ENCODE results near the gene CYBRD1.

CYBRD1 gene, protein sequence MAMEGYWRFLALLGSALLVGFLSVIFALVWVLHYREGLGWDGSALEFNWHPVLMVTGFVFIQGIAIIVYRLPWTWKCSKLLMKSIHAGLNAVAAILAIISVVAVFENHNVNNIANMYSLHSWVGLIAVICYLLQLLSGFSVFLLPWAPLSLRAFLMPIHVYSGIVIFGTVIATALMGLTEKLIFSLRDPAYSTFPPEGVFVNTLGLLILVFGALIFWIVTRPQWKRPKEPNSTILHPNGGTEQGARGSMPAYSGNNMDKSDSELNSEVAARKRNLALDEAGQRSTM

DNA sequence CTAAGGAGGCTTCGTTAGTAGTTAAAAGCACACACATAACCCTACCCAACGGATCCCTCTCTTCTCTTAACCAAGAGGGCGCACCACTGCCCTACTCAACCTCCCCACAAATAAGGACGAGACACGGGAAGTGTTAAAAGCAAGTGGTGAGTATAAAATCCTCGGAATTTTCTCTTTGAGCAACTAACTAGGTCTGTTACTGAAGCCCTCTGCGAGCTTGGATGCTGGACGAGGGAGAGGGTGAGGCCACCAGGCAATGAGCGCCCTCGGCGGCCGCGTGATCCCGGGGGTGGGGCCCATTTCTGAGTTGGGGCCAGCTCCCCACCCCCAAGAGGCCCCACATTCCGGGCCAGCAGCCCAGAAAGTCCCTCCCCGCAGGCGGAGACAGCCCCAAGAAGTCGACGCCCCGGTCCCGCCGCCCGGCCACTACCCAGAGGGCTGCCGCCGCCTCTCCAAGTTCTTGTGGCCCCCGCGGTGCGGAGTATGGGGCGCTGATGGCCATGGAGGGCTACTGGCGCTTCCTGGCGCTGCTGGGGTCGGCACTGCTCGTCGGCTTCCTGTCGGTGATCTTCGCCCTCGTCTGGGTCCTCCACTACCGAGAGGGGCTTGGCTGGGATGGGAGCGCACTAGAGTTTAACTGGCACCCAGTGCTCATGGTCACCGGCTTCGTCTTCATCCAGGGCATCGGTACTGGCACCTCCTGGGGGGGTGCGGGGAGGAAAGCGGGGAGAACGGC lies at the start of gene CYBRD1:
CYBRD1 (plus strand) TSS at position 423 of the 736 bp plus-strand sequence; CDS start at position 495, 72 bp downstream.
- no peaks in the 10 kb centered on the region for H3K36me3 ChIP-seq (ENCODE audit: control insufficient read depth in 2 of 2, insufficient read depth in 2 of 2, low read length in 2 of 2)
- peak within 1 kb of the TSS; percentile 88 for H3K27ac ChIP-seq (ENCODE audit: low read length)
- peak within 1 kb of the TSS; percentile 81 to 86 for H3K9ac ChIP-seq (ENCODE audit: low read length in 2 of 2)
- no peaks in the 10 kb centered on the region for H3K9me3 ChIP-seq (ENCODE audit: control insufficient read depth in 2 of 2, low read length in 2 of 2)
- peaks cover 15% of the 10 kb centered on the region for H3K4me1 ChIP-seq (ENCODE audit: control insufficient read depth, insufficient read depth, low read length)
- no peaks in the 10 kb centered on the region for H3K27me3 ChIP-seq (ENCODE audit: control insufficient read depth in 1 of 2, insufficient read depth in 2 of 2, low read length in 2 of 2)
- H3K4me3 ChIP-seq (ENCODE audit: low read length in 2 of 2) = peak within 1 kb of the TSS; percentile 80 to 91

DNA sequence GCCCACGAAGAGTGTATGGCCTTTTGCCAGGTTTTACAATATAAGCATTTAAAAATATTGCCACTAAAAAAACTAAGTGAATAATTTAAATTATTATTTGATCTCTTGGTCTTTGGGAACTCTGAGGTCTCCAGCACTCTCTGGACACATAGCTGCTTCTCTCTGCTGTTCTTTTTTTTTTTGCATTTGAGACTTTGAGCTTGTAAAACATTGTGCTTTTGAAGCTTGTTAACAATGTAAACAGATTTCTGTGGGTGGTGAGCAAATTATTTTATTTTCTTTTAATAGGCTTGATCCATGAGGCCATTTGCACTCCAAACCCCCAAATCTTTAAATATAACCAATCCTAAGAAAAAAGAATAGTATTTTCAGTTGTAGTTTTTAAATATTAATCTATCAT lies 46.3 kb upstream of the CYBRD1 start:
- no peaks in the 10 kb centered on the region for H3K9me3 ChIP-seq (ENCODE audit: control insufficient read depth in 2 of 2, low read length in 2 of 2)
- no peaks in the 10 kb centered on the region for H3K4me1 ChIP-seq (ENCODE audit: control insufficient read depth, insufficient read depth, low read length)
- H3K27ac ChIP-seq (ENCODE audit: low read length) = no peak overlapping the region
- H3K36me3 ChIP-seq (ENCODE audit: control insufficient read depth in 2 of 2, insufficient read depth in 2 of 2, low read length in 2 of 2) = peaks cover 4 to 14% of the 10 kb centered on the region in 2 donors
- no peak overlapping the region for H3K9ac ChIP-seq (ENCODE audit: low read length in 2 of 2)
- H3K27me3 ChIP-seq (ENCODE audit: control insufficient read depth in 1 of 2, insufficient read depth in 2 of 2, low read length in 2 of 2) = no peaks in the 10 kb centered on the region
- H3K4me3 ChIP-seq (ENCODE audit: low read length in 2 of 2) = no peak overlapping the region

DNA sequence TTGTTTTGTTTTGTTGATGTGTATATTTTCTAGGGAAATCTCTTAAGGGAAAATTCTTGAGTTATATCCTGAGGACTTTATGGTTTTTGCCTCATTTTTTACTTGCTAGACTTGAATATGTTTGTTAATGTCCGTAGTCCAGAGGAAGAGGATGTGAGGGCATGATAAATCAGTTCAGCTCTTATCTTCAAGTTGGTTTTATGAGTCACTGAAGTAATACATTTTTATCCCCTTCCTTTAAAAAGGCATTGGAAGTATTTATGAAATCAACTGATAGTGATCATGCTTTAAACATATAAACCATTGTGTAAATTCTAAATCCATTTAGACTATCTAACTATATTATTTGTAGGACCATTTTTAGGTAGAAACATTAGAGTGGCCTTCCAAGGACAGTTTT lies 43.9 kb upstream of the CYBRD1 start:
- no peaks in the 10 kb centered on the region for H3K9me3 ChIP-seq (ENCODE audit: control insufficient read depth in 2 of 2, low read length in 2 of 2)
- no peak overlapping the region for H3K27ac ChIP-seq (ENCODE audit: low read length)
- no peak overlapping the region for H3K4me3 ChIP-seq (ENCODE audit: low read length in 2 of 2)
- no peaks in the 10 kb centered on the region for H3K4me1 ChIP-seq (ENCODE audit: control insufficient read depth, insufficient read depth, low read length)
- H3K36me3 ChIP-seq (ENCODE audit: control insufficient read depth in 2 of 2, insufficient read depth in 2 of 2, low read length in 2 of 2) = peaks cover 7 to 14% of the 10 kb centered on the region in 2 donors
- no peak overlapping the region for H3K9ac ChIP-seq (ENCODE audit: low read length in 2 of 2)
- H3K27me3 ChIP-seq (ENCODE audit: control insufficient read depth in 1 of 2, insufficient read depth in 2 of 2, low read length in 2 of 2) = no peaks in the 10 kb centered on the region

DNA sequence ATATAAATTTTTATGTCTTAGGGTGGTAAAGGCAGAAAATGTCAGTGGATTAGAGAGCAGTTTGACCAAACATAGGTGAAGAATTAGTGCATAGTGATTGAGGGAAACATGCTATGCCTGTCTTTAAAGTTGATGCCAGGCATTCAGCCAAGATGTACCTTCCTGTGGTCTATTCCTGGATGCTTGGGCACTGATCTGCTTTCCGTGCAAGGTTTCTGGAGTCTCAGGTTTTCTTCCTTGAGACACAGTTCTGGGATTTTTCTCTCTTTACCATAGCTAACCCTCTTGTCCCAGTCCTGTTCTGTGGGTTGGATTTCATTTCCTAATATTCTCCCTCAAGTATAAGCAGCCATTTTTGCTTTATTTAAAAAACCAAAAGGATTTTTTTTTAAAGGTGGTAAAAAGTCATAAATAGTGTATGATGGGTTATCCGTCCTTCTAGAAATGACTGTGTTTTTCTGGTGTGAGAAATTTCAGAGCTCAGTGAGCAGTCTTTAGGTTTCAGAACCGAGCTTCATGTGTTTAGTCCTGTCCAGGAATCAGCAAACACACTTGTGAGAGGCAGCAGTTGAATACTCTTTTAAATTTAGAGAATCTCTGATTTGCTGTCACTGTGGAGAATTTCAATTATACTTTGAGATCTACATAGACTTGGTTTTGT lies 43.0 kb upstream of the CYBRD1 start:
- no peak overlapping the region for H3K9ac ChIP-seq (ENCODE audit: low read length in 2 of 2)
- H3K36me3 ChIP-seq (ENCODE audit: control insufficient read depth in 2 of 2, insufficient read depth in 2 of 2, low read length in 2 of 2) = peaks cover 7 to 13% of the 10 kb centered on the region in 2 donors
- no peak overlapping the region for H3K4me3 ChIP-seq (ENCODE audit: low read length in 2 of 2)
- H3K9me3 ChIP-seq (ENCODE audit: control insufficient read depth in 2 of 2, low read length in 2 of 2) = no peaks in the 10 kb centered on the region
- no peak overlapping the region for H3K27ac ChIP-seq (ENCODE audit: low read length)
- no peaks in the 10 kb centered on the region for H3K27me3 ChIP-seq (ENCODE audit: control insufficient read depth in 1 of 2, insufficient read depth in 2 of 2, low read length in 2 of 2)
- H3K4me1 ChIP-seq (ENCODE audit: control insufficient read depth, insufficient read depth, low read length) = no peaks in the 10 kb centered on the region

DNA sequence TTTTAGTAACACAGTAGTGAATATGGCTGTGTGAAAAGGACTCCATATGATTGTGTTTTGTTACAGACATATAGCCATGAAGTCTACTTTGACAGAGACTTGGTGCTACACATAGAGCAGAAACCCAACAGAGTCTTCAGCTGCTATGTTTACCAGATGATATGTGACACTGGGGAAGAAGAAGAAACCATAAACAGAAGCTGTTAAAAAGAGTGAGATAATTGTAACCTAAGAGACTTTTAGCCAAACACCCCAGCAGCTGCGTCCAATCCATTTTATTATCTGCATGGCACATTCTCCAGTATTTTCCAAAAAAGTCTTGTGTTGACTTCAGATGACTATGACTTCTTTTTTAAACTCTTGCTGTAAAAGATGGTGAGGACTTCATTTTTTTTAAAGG lies 41.4 kb upstream of the CYBRD1 start:
- Histone ChIP-seq H3K9ac (ENCODE audit: low read length in 2 of 2) (no peak overlapping the region), H3K27me3 (ENCODE audit: control insufficient read depth in 1 of 2, insufficient read depth in 2 of 2, low read length in 2 of 2) (no peaks in the 10 kb centered on the region), H3K4me1 (ENCODE audit: control insufficient read depth, insufficient read depth, low read length) (no peaks in the 10 kb centered on the region), H3K9me3 (ENCODE audit: control insufficient read depth in 2 of 2, low read length in 2 of 2) (no peaks in the 10 kb centered on the region), H3K36me3 (ENCODE audit: control insufficient read depth in 2 of 2, insufficient read depth in 2 of 2, low read length in 2 of 2) (peaks cover 7 to 8% of the 10 kb centered on the region in 2 donors), H3K27ac (ENCODE audit: low read length) (no peak overlapping the region), H3K4me3 (ENCODE audit: low read length in 2 of 2) (no peak overlapping the region)

DNA sequence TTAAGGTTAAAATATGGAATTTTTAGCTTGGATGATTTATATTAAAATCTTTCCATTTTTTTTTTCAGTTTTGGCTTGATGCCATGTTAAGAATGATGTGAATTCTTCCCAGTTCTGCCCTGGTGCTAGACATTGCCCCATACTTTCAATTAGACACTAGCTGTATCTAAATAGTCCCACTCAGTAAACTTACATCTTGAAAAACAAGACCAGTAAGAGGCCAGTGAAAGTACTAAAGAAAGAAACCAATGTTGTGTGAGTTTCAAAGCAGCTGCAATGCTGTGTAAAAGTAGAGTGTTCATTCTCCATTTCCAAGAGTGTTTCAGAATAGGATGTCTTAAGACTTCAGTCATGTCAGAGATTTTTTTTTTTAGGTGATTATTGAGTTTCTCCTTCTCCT lies 40.0 kb upstream of the CYBRD1 start:
- no peaks in the 10 kb centered on the region for H3K4me1 ChIP-seq (ENCODE audit: control insufficient read depth, insufficient read depth, low read length)
- no peaks in the 10 kb centered on the region for H3K27me3 ChIP-seq (ENCODE audit: control insufficient read depth in 1 of 2, insufficient read depth in 2 of 2, low read length in 2 of 2)
- peaks cover 7 to 8% of the 10 kb centered on the region in 2 donors for H3K36me3 ChIP-seq (ENCODE audit: control insufficient read depth in 2 of 2, insufficient read depth in 2 of 2, low read length in 2 of 2)
- H3K9me3 ChIP-seq (ENCODE audit: control insufficient read depth in 2 of 2, low read length in 2 of 2) = no peaks in the 10 kb centered on the region
- no peak overlapping the region for H3K9ac ChIP-seq (ENCODE audit: low read length in 2 of 2)
- no peak overlapping the region for H3K27ac ChIP-seq (ENCODE audit: low read length)
- H3K4me3 ChIP-seq (ENCODE audit: low read length in 2 of 2) = no peak overlapping the region

DNA sequence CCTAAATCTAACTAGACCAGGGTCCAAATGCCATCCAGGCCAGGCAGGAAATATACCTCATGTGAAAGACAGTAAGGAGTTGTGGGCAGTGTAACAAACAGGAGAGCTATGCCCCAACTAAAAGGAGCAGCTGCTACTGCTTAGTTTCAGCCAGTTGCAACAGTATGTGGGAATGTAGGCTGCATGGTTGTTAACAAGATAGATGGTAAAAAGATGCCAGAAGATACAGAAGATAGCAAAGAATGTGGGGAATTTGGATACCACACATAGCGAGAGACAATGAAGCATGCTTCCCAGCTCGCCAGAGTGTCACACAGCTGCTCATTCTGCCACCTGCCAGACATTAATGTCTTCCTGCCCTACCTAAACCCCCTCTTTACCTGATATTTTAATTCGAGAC lies 39.4 kb upstream of the CYBRD1 start:
- no peak overlapping the region for H3K27ac ChIP-seq (ENCODE audit: low read length)
- H3K4me3 ChIP-seq (ENCODE audit: low read length in 2 of 2) = no peak overlapping the region
- H3K9ac ChIP-seq (ENCODE audit: low read length in 2 of 2) = no peak overlapping the region
- H3K36me3 ChIP-seq (ENCODE audit: control insufficient read depth in 2 of 2, insufficient read depth in 2 of 2, low read length in 2 of 2) = peaks cover 5% of the 10 kb centered on the region in 2 donors
- H3K9me3 ChIP-seq (ENCODE audit: control insufficient read depth in 2 of 2, low read length in 2 of 2) = no peaks in the 10 kb centered on the region
- no peaks in the 10 kb centered on the region for H3K27me3 ChIP-seq (ENCODE audit: control insufficient read depth in 1 of 2, insufficient read depth in 2 of 2, low read length in 2 of 2)
- H3K4me1 ChIP-seq (ENCODE audit: control insufficient read depth, insufficient read depth, low read length) = no peaks in the 10 kb centered on the region

DNA sequence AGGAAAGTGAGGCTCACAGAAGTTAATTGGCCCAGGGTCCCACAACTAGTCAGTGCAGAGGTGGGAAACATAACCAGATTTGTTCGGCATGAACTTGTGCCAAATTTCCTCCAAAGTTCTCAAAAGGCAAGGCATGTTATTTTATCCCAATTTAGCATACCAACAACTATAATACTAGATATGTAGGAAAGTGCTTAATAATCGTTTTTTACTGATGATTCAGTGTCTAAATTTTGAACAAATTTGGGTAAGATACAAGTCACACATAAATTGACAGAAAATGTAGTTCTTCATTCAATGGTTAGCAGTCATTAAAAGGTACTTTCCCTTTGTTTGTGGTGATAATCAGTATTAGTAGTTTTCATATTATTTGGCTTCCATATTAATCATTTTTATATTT lies 38.5 kb upstream of the CYBRD1 start:
- H3K4me1 ChIP-seq (ENCODE audit: control insufficient read depth, insufficient read depth, low read length) = no peaks in the 10 kb centered on the region
- no peak overlapping the region for H3K4me3 ChIP-seq (ENCODE audit: low read length in 2 of 2)
- H3K27me3 ChIP-seq (ENCODE audit: control insufficient read depth in 1 of 2, insufficient read depth in 2 of 2, low read length in 2 of 2) = no peaks in the 10 kb centered on the region
- H3K27ac ChIP-seq (ENCODE audit: low read length) = no peak overlapping the region
- peaks cover 3% of the 10 kb centered on the region in 2 donors for H3K36me3 ChIP-seq (ENCODE audit: control insufficient read depth in 2 of 2, insufficient read depth in 2 of 2, low read length in 2 of 2)
- H3K9ac ChIP-seq (ENCODE audit: low read length in 2 of 2) = no peak overlapping the region
- no peaks in the 10 kb centered on the region for H3K9me3 ChIP-seq (ENCODE audit: control insufficient read depth in 2 of 2, low read length in 2 of 2)

DNA sequence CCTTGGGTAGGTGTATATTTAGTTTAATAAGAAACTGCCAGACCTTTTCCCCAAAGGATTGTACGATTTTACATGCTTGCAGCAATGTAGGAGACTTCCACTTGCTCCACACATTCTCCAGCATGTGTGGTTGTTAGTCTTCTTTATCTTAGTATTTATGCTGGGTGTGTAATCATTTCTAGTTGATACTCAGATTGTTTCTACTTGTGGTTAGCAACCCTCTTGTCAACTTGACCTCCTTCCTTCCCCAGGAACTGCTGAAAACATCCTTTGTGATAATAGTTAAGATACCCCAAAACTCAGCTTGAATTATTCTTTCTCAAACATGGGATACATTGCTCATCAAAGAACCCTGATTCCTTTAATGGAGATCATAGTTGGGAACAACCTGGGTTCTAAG lies 37.2 kb upstream of the CYBRD1 start:
- Histone ChIP-seq H3K36me3 (ENCODE audit: control insufficient read depth in 2 of 2, insufficient read depth in 2 of 2, low read length in 2 of 2) (peaks cover 3% of the 10 kb centered on the region in 2 donors), H3K27me3 (ENCODE audit: control insufficient read depth in 1 of 2, insufficient read depth in 2 of 2, low read length in 2 of 2) (no peaks in the 10 kb centered on the region), H3K9me3 (ENCODE audit: control insufficient read depth in 2 of 2, low read length in 2 of 2) (no peaks in the 10 kb centered on the region), H3K4me1 (ENCODE audit: control insufficient read depth, insufficient read depth, low read length) (no peaks in the 10 kb centered on the region), H3K27ac (ENCODE audit: low read length) (no peak overlapping the region), H3K4me3 (ENCODE audit: low read length in 2 of 2) (no peak overlapping the region), H3K9ac (ENCODE audit: low read length in 2 of 2) (no peak overlapping the region)

DNA sequence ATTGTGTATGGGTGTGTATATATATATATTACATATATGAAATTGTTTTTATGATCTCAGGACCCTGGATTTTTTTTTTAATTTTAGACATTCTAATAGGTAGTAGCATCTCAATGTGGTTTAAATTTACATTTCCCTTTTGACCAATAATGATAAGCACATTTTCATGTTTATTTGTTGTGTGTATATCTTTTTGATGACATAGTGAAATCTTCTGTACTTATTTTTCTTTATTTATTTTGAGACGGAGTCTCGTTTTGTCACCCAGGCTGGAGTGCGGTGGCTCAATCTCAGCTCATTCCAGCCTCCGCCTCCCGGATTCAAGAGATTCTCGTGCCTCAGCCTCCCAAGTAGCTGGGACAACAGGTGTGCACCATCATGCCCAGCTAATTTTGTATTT lies 35.1 kb upstream of the CYBRD1 start:
- Histone ChIP-seq H3K27me3 (ENCODE audit: control insufficient read depth in 1 of 2, insufficient read depth in 2 of 2, low read length in 2 of 2) (no peaks in the 10 kb centered on the region), H3K9me3 (ENCODE audit: control insufficient read depth in 2 of 2, low read length in 2 of 2) (no peaks in the 10 kb centered on the region), H3K27ac (ENCODE audit: low read length) (no peak overlapping the region), H3K4me1 (ENCODE audit: control insufficient read depth, insufficient read depth, low read length) (no peaks in the 10 kb centered on the region), H3K9ac (ENCODE audit: low read length in 2 of 2) (no peak overlapping the region), H3K36me3 (ENCODE audit: control insufficient read depth in 2 of 2, insufficient read depth in 2 of 2, low read length in 2 of 2) (peaks cover 0 to 3% of the 10 kb centered on the region in 2 donors), H3K4me3 (ENCODE audit: low read length in 2 of 2) (no peak overlapping the region)

Data from stomach smooth muscle (tissue), 2 donors.